Measurements from ENCODE around the gene FLNB. TPM values are rescaled to one million over a fixed set of nuclear protein-coding genes. Genes with fewer than 3 reads are reported as not detected.

Gene FLNB
- total RNA-seq, 4 donors from 2014 or later: 82.5 to 192 (median 145) TPM

- ATAC-seq (ENCODE audit: low FRiP score): no peak
- TF ChIP-seq, protein P1, sequence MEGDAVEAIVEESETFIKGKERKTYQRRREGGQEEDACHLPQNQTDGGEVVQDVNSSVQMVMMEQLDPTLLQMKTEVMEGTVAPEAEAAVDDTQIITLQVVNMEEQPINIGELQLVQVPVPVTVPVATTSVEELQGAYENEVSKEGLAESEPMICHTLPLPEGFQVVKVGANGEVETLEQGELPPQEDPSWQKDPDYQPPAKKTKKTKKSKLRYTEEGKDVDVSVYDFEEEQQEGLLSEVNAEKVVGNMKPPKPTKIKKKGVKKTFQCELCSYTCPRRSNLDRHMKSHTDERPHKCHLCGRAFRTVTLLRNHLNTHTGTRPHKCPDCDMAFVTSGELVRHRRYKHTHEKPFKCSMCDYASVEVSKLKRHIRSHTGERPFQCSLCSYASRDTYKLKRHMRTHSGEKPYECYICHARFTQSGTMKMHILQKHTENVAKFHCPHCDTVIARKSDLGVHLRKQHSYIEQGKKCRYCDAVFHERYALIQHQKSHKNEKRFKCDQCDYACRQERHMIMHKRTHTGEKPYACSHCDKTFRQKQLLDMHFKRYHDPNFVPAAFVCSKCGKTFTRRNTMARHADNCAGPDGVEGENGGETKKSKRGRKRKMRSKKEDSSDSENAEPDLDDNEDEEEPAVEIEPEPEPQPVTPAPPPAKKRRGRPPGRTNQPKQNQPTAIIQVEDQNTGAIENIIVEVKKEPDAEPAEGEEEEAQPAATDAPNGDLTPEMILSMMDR (IDR thresholded peaks at IDR 0.05): no peak
- DNase-seq (ENCODE audit: low spot score): no peak
Measured at GRCh38 chr3:57972531-57973111, 35.6 kb upstream of the FLNB start.

DNA sequence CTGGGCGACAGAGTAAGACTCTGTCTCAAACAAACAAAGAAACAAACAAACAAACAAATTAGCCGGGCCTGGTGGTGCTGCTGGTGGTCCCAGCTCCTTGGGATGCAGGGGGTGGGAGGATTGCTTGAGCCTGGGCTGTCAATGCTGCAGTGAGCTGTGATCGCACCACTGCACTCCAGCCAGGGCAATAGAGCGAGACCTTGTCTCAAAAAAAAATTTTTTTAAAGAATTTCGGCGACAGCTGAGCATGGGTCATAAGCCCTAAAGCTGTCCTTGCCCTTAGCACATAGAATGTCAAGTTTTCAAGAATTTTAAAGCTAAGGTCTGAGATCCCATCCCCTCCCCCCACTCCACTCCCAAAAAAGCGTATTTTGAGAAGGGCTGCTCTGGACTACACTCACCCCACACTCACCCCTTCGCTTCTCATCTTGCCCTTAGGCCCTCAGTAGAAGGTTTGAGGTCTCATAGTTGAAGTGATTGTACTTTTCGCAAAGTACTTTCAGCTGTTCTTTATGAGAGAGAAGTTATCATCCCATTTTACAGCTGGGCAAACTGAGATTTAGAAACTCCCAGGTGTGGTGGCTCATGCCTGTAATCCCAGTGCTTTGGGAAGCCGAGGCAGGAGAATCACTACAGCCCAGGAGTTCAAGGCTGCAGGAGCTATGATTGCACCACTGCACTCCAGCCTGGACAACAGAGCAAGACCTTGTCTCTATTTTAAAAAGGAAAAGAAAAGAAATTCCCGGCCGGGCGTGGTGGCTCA lies 34.3 kb upstream of the FLNB start:
- ATAC-seq (ENCODE audit: low FRiP score) (no peak), DNase-seq (ENCODE audit: low spot score) (no peak)
- TF ChIP-seq, protein P1 (IDR thresholded peaks at IDR 0.05): no peak

- TF ChIP-seq, protein P1 (IDR thresholded peaks at IDR 0.05): no peak
Measured at GRCh38 chr3:57974796-57975388, 33.3 kb upstream of the FLNB start.

DNA sequence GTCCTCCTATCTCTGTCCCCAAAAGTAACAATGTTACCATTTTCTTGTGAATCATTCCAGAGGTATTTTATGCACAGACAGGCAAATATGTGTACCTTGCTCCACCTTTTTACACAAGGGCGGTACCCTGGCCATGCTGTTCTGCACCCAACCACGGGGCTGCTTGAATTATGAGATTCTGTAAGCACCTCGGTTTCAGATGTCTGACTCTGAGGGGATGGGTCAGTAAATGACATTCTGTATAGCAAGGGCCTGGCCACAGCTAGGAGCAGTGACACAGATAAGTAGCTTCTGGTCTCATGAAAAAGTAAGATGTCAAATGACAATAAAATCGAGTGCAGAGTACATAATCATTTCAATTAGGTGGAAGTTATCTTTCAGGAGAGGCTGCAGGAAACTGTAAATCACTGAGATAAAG lies 30.4 kb upstream of the FLNB start:
- DNase-seq (ENCODE audit: low spot score) (no peak), ATAC-seq (ENCODE audit: low FRiP score) (no peak)
- TF ChIP-seq, protein P1 (IDR thresholded peaks at IDR 0.05): no peak

More at GRCh38 chr3:57974796-57975388, 33.3 kb upstream of the FLNB start:
- DNase-seq (ENCODE audit: low spot score) (no peak), ATAC-seq (ENCODE audit: low FRiP score) (peak; percentile 91)

DNA sequence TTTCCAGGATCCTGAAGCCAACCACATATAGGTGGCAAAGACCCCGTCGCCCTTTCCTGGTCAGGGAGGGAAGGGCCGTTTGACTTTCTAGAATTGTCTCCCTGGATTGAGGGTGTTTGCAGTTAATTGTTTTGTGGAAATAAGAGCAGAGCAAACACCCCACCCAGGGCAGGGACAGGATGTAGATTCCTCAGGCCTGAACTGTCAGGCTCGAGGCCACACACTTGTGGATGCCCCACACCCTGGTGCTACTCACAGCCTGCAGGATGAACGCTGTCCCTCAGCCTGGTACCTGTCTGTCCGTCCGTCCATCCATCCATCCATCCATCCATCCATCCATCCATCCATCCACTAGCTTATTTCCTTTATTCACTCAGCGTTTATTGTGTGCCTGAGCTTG lies 29.9 kb upstream of the FLNB start:
- TF ChIP-seq, protein P1 (IDR thresholded peaks at IDR 0.05): no peak
- ATAC-seq (ENCODE audit: low FRiP score) (no peak), DNase-seq (ENCODE audit: low spot score) (no peak)

DNA sequence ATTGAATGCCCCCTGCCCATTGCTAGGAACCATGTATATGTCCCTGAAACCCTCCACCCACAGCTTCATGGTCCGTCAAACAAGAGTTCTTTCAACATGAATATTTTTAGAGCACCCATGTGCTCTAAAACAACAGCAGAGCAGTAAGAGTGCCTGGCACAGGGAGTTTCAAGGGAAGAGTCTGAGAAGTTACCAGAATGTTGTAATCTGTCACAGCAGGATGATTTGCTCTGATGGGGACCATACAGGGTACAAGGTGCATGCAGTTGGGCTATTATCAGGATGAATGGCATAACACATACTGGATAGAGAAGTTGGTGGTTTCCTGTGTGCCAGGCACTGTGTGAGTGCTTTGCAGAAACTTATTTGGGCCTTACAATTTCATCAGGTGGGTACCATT lies 27.8 kb upstream of the FLNB start:
- ATAC-seq (ENCODE audit: low FRiP score) (no peak), DNase-seq (ENCODE audit: low spot score) (no peak)
- TF ChIP-seq, protein P1 (IDR thresholded peaks at IDR 0.05): no peak

All from omental fat pad (tissue), 4 donors.